SK-N-SH (cell line): ENCODE data around the gene STXBP1.

Source experiments
- ELF1 ChIP-seq: IDR thresholded peaks from 2 replicates; pipeline ENCODE4 v1.4.0; 2012
- EP300 ChIP-seq, 2 experiments: IDR thresholded peaks; 2 replicates each; pipeline versions ENCODE4 v1.4.0 to v1.6.1; 2012; ENCODE audit warnings: borderline replicate concordance in 1 of 2, low read depth in 1 of 2, low read length in 1 of 2
- FOXM1 ChIP-seq: IDR thresholded peaks from 2 replicates; pipeline ENCODE4 v1.4.0; 2012; ENCODE audit warnings: low read depth, mild to moderate bottlenecking
- JUND ChIP-seq: IDR thresholded peaks from 2 replicates; pipeline ENCODE4 v1.4.0; 2012
- NFIC ChIP-seq: IDR thresholded peaks from 2 replicates; pipeline ENCODE4 v1.4.0; 2012; ENCODE audit warnings: borderline replicate concordance
- POLR2AphosphoS5 ChIP-seq: IDR thresholded peaks from 2 replicates; pipeline ENCODE4 v1.6.1; 2012; ENCODE audit warnings: low read depth, low read length
- RAD21 ChIP-seq: IDR thresholded peaks from 2 replicates; pipeline ENCODE4 v1.6.1; 2012; ENCODE audit warnings: mild to moderate bottlenecking, low read length
- RXRA ChIP-seq: IDR thresholded peaks from 2 replicates; pipeline ENCODE4 v1.4.0; 2012; ENCODE audit warnings: low read depth, mild to moderate bottlenecking, borderline replicate concordance
- SMC3 ChIP-seq: IDR thresholded peaks from 2 replicates; pipeline ENCODE4 v1.6.1; 2012; ENCODE audit warnings: low read depth, low read length, improper control_type of control experiment
- TCF12 ChIP-seq: IDR thresholded peaks from 2 replicates; pipeline ENCODE4 v1.4.0; 2012
- ZBTB33 ChIP-seq: IDR thresholded peaks from 2 replicates; pipeline ENCODE4 v1.4.0; 2012; ENCODE audit warnings: low read depth, borderline replicate concordance
- TF ChIP-seq, protein P1 (sequence below): fragments of 200-600 bp; sonication (generic); IDR thresholded peaks from 2 replicates; pipeline ENCODE4 v1.6.1; 2017; ENCODE audit warnings: antibody characterized with exemption, mild to moderate bottlenecking, moderate library complexity

DNA sequence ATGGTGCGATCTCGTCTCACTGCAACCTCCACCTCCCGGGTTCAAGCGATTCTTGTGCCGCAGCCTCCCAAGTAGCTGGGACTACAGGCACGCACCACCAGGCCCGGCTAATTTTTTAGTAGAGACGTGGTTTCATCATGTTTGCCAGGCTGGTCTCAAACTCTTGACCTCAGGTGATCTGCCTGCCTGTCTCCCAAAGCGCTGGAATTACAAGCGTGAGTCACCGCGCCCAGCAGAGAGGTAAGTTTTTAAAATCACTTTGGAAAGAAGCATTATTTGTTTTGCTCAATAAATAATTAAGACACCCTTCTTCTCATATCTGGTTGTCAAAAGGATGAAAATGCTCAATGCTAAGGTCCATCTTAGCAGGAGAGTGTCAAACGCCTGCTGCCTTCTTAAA, 48.5 kb upstream of the STXBP1 start:
- TF ChIP-seq, protein P1, sequence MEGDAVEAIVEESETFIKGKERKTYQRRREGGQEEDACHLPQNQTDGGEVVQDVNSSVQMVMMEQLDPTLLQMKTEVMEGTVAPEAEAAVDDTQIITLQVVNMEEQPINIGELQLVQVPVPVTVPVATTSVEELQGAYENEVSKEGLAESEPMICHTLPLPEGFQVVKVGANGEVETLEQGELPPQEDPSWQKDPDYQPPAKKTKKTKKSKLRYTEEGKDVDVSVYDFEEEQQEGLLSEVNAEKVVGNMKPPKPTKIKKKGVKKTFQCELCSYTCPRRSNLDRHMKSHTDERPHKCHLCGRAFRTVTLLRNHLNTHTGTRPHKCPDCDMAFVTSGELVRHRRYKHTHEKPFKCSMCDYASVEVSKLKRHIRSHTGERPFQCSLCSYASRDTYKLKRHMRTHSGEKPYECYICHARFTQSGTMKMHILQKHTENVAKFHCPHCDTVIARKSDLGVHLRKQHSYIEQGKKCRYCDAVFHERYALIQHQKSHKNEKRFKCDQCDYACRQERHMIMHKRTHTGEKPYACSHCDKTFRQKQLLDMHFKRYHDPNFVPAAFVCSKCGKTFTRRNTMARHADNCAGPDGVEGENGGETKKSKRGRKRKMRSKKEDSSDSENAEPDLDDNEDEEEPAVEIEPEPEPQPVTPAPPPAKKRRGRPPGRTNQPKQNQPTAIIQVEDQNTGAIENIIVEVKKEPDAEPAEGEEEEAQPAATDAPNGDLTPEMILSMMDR, result no peak
- TF ChIP-seq ZBTB33, result no peak
- TF ChIP-seq JUND, result no peak
- TF ChIP-seq SMC3, result no peak
- no peak for TF ChIP-seq TCF12
- TF ChIP-seq EP300 (IDR thresholded peaks at IDR 0.05; ENCODE audit: borderline replicate concordance in 1 of 2, low read depth in 1 of 2, low read length in 1 of 2), result no peak
- no peak for TF ChIP-seq NFIC
- no peak for TF ChIP-seq FOXM1
- TF ChIP-seq RAD21, result no peak
- no peak for TF ChIP-seq RXRA
- TF ChIP-seq POLR2AphosphoS5, result no peak
- TF ChIP-seq ELF1, result no peak
